GM19351 (cell line): Measurements from ENCODE around the gene PDIA5.

Experiments used
- ATAC-seq: cut with Tn5 transposase; IDR thresholded peaks from one replicate; pipeline ENCODE4 v1.9.1; 2021; ENCODE audit warnings: mild to moderate bottlenecking, moderate library complexity; ENCODE audit not compliant: unreplicated experiment

The PDIA5 gene

GRCh38 chr3:123066896-123067688, at the start of gene PDIA5:
Gene PDIA5 (plus strand): TSS chr3:123067025. CDS start chr3:123067165, 140 bp downstream.
- ATAC-seq, result peak; percentile 83

- ATAC-seq, result no peak
Observed at GRCh38 chr3:123018683-123019082, 48.1 kb upstream of the PDIA5 start.

- ATAC-seq, result no peak
Observed at GRCh38 chr3:123019161-123019560, 47.7 kb upstream of the PDIA5 start.

GRCh38 chr3:123019591-123019990, 47.2 kb upstream of the PDIA5 start:
- no peak for ATAC-seq

- ATAC-seq, result no peak
Observed at GRCh38 chr3:123020709-123021108, 46.1 kb upstream of the PDIA5 start.

- no peak for ATAC-seq
Observed at GRCh38 chr3:123021388-123021787, 45.4 kb upstream of the PDIA5 start.

- ATAC-seq, result no peak
Observed at GRCh38 chr3:123021996-123022510, 44.8 kb upstream of the PDIA5 start.

- no peak for ATAC-seq
Observed at GRCh38 chr3:123024056-123024455, 42.8 kb upstream of the PDIA5 start.

GRCh38 chr3:123025642-123026521, 40.9 kb upstream of the PDIA5 start:
- no peak for ATAC-seq

GRCh38 chr3:123026565-123027291, 40.1 kb upstream of the PDIA5 start:
- no peak for ATAC-seq

- ATAC-seq, result no peak
Observed at GRCh38 chr3:123027292-123028232, 39.3 kb upstream of the PDIA5 start, which contains the start of gene SEMA5B. Gene SEMA5B (minus strand): TSS chr3:123027763. CDS start chr3:122961263, 66,500 bp downstream.

- ATAC-seq, result no peak
Observed at GRCh38 chr3:123028233-123028828, 38.5 kb upstream of the PDIA5 start.

GRCh38 chr3:123031051-123031450, 35.8 kb upstream of the PDIA5 start:
- no peak for ATAC-seq

GRCh38 chr3:123032057-123032456, 34.8 kb upstream of the PDIA5 start:
- no peak for ATAC-seq

- ATAC-seq, result no peak
Observed at GRCh38 chr3:123034120-123034519, 32.7 kb upstream of the PDIA5 start.

GRCh38 chr3:123034996-123035395, 31.8 kb upstream of the PDIA5 start:
- no peak for ATAC-seq

GRCh38 chr3:123036352-123037014, 30.3 kb upstream of the PDIA5 start:
- ATAC-seq, result no peak

GRCh38 chr3:123037015-123037375, 29.8 kb upstream of the PDIA5 start:
- ATAC-seq, result no peak

GRCh38 chr3:123038751-123039150, 28.1 kb upstream of the PDIA5 start:
- ATAC-seq, result no peak
